ENCODE results near the gene MACROD2.

- TF ChIP-seq SUZ12 (IDR thresholded peaks at IDR 0.05; ENCODE audit: extremely low read depth, insufficient read depth, insufficient read length) (no peak), ZNF274 (IDR thresholded peaks at IDR 0.05; ENCODE audit: low read depth, low read length) (no peak), YY1 (IDR thresholded peaks at IDR 0.05; ENCODE audit: insufficient read depth, insufficient read length) (no peak)
Observed at GRCh38 chr20:15185322-15185721, 1190.0 kb downstream of the MACROD2 start.
